ENCODE results near the gene PKP3.
"Not testable (repeated sequence)": the region's sequence is repeated elsewhere in the genome, so short reads cannot be mapped to it uniquely, and the experiment has no call there.

PKP3 gene

DNA sequence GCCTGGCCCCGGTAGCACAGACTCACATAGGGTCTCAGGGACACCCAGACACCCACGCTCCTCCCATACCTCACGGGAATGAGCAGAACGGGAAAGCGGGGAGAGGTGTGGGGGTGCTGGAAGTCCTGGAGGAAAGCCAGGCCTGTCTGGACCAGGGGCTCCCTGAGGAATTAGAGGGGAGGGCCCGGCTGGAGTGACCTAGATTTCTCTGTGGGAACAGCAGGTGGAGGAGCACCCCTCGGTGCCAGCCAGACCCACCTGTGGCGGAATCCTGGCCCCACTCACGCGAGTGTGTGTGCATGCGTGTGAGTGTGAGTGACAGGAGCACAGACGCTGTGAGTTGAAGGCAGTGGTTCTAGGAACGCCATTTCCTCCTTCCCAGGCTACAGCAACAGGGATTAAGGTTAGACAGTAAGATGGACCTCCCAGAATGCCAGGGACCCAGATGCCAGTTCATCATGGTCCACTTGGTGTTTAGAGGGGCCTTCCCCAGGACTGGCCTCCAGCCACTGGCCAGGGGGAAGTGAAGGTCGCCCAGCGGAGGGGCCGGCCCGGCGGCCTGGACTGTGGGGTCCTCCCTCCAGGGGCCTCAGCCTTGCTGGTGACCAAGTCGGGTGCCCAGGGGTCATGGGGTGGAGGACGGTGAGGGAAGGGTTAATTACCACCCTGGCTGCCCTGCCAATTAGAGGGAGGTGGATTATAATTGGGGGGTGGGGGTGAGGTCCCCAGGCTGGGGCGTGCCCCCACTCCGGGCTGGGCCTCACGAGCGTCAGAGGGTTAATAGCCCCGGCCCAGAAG lies 1.0 kb downstream of the PKP3 start:
- DNase-seq (ENCODE audit: low spot score) = no peak

DNA sequence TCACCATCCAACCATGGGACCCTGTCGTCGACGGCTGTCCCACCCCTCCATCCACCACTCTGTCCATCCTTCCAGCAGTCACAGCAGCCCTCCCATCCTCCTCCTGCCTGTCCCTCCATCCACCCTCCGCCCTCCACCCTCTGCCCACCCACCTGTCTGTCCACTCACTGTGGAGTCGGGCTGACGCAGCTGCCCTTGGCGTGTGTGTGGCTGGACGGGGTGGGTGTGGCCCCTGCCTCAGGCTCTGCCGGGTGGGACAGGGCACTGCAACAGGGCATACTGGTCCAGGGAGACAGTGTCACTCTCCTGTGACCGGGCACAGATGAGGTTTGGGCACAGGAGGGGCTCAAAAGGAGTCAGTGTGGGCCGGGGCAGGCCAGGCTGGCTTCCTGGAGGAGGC lies 1.9 kb downstream of the PKP3 start:
- no peak for DNase-seq (ENCODE audit: low spot score)

DNA sequence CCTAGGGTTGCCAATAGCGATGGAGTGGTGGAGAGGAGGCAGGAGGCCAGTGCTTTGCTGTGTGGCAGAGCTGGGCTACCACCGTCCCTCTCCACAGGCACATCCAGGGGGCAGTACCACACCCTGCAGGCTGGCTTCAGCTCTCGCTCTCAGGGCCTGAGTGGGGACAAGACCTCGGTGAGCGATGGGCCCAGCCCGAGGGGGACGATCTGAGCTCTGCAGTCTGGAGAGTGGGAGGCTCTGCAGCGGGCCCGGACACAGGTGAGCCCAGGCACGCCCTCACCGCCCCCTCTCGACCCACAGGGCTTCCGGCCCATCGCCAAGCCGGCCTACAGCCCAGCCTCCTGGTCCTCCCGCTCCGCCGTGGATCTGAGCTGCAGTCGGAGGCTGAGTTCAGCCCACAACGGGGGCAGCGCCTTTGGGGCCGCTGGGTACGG lies 2.5 kb downstream of the PKP3 start:
- peak; percentile 70 for DNase-seq (ENCODE audit: low spot score)

DNA sequence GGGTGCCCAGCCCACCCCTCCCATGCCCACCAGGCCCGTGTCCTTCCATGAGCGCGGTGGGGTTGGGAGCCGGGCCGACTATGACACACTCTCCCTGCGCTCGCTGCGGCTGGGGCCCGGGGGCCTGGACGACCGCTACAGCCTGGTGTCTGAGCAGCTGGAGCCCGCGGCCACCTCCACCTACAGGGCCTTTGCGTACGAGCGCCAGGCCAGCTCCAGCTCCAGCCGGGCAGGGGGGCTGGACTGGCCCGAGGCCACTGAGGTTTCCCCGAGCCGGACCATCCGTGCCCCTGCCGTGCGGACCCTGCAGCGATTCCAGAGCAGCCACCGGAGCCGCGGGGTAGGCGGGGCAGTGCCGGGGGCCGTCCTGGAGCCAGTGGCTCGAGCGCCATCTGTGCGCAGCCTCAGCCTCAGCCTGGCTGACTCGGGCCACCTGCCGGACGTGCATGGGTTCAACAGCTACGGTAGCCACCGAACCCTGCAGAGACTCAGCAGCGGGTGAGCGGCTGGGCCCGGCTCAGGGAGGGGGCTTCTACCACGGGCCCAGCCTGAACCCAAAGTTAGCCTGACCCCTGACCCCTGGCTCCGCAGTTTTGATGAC lies 3.0 kb downstream of the PKP3 start:
- no peak for DNase-seq (ENCODE audit: low spot score)

DNA sequence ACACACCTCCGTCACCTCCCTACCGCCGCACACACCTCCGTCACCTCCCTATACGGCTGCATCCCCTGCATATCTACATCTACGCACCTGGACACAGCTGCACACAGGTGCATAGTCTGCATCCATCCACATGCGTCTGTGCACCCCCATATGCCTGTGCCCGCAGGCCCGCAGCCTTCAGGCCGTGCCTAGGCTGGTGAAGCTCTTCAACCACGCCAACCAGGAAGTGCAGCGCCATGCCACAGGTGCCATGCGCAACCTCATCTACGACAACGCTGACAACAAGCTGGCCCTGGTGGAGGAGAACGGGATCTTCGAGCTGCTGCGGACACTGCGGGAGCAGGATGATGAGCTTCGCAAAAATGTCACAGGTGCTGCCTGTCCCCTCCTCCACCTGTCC lies 4.8 kb downstream of the PKP3 start:
- no peak for DNase-seq (ENCODE audit: low spot score)

DNA sequence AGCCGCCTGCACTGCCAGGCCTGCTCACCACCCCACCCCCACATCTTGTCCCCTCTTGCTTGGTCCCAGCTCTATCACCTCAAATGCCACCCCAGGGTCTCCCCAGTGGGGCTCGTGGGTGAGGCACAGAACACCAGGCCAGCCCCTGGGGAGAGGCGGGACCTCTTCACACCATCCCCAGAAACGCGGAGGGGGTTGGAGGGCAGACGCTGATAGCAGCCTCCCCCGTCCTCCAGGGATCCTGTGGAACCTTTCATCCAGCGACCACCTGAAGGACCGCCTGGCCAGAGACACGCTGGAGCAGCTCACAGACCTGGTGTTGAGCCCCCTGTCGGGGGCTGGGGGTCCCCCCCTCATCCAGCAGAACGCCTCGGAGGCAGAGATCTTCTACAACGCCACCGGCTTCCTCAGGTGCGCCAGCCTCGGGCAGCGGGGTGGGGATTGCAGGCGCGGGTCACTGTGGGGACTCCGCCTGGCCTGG lies 5.8 kb downstream of the PKP3 start:
- DNase-seq (ENCODE audit: low spot score) = no peak

DNA sequence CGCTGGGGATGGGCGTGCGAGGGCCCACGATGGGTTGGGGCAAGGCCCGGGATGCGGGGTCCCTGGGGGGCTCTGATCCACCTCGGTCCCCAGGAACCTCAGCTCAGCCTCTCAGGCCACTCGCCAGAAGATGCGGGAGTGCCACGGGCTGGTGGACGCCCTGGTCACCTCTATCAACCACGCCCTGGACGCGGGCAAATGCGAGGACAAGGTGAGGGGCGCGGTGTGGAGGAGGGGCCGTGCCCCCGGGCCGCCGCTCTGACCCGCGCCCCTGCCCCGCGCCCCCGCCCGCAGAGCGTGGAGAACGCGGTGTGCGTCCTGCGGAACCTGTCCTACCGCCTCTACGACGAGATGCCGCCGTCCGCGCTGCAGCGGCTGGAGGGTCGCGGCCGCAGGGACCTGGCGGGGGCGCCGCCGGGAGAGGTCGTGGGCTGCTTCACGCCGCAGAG lies 6.3 kb downstream of the PKP3 start:
- no peak for DNase-seq (ENCODE audit: low spot score)

DNA sequence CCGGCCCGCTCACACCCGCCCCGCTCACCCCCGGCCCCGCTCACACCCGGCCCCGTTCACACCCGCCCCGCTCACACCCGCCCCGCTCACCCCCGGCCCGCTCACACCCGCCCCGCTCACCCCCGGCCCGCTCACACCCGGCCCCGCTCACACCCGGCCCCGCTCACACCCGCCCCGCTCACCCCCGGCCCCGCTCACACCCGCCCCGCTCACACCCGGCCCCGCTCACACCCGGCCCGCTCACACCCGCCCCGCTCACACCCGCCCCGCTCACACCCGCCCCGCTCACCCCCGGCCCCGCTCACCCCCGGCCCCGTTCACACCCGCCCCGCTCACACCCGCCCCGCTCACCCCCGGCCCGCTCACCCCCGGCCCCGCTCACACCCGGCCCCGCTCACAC lies 7.2 kb downstream of the PKP3 start:
- DNase-seq (ENCODE audit: low spot score) = not testable (repeated sequence)

DNA sequence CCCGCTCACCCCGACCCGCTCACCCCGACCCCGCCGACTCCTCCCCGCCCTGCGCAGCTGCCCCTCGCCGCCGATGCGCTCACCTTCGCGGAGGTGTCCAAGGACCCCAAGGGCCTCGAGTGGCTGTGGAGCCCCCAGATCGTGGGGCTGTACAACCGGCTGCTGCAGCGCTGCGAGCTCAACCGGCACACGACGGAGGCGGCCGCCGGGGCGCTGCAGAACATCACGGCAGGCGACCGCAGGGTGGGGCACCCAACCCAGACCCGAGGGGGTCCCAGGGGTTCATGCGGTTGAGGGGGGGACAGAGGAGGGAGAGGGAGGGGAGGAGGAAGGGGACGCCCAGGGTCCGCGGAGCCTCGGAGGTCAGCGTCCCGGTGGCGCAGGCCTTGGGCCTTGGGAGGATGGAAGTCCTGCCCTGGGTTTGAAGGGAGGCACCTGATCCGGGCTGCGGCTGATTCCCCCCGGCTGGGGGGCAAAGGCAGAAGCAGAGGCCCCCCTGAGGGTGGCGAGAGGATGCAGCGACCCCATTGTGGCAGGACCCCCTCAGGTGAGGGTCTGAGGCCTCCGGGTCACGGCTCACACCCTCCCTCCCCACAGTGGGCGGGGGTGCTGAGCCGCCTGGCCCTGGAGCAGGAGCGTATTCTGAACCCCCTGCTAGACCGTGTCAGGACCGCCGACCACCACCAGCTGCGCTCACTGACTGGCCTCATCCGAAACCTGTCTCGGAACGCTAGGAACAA lies 9.2 kb downstream of the PKP3 start:
- DNase-seq (ENCODE audit: low spot score) = no peak

DNA sequence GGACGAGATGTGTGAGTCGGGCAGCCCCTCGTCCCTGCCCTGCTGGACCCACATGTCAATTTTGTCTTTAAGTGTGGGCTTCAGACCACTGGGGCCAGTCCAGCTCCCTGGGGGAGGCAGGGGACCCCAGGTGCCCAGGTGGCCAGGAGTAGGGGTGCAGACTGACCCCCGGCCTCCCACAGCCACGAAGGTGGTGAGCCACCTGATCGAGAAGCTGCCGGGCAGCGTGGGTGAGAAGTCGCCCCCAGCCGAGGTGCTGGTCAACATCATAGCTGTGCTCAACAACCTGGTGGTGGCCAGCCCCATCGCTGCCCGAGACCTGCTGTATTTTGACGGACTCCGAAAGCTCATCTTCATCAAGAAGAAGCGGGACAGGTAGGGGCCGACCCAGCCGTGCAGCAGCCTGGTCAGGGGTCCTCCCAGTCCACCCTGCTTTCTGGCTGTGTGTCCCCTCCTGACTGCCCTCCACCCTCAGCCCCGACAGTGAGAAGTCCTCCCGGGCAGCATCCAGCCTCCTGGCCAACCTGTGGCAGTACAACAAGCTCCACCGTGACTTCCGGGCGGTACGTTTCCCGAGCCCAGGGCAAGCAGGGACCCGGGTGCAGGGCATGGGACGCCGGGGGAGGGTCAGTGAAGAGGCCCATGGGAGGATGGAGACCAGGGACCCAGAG lies 9.9 kb downstream of the PKP3 start:
- DNase-seq (ENCODE audit: low spot score) = no peak

DNA sequence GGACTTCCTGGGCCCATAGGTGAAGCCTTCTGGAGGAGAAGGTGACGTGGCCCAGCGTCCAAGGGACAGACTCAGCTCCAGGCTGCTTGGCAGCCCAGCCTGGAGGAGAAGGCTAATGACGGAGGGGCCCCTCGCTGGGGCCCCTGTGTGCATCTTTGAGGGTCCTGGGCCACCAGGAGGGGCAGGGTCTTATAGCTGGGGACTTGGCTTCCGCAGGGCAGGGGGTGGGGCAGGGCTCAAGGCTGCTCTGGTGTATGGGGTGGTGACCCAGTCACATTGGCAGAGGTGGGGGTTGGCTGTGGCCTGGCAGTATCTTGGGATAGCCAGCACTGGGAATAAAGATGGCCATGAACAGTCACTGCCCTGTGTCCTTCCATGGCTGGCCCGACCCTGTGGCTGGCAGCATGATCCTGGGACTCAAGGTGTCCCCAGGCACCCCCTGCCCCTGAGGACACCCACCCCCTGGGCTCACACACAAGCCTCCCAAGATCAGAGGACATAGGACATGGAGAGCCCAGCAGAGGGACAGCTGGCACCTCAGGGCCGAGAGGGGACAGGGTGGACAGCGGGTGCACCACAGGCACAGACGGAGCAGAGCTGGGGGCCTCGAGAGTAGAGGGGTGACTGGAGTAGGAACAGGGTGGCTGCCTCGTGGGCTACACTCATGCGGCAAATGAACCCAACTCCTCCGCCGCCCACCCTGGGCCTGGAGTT lies 10.7 kb downstream of the PKP3 start:
- no peak for DNase-seq (ENCODE audit: low spot score)

DNA sequence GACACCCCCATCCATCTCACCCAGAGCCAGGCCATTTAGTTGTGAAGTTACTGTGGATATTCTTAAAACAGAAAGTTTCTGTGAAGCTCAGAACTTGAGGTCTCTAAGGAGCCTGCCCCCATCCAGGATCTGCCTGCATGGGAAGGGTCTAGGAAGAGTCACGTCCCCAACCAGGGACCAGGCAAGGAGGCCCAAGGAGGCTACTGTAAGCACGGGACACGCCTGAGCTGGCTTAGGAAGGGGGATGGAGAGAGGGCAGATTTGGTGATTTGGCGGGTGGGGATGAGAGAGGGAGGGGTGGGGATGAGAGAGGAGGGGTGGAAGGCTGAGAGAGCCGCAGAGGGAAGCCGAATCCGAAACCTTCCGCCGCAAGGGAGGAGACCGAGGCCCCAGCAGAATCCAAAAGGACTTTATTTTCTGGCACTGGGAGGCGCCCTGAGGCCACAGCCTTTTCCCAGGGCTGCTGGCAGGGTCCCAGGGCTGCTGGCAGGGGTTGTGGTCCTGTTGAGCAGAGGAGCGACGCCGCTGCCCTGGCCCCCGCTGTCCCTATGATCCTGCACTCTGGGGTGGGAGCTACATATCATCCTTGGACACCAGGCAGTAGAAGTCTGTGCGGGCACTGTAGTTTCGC lies 11.4 kb downstream of the PKP3 start:
- DNase-seq (ENCODE audit: low spot score) = no peak

DNA sequence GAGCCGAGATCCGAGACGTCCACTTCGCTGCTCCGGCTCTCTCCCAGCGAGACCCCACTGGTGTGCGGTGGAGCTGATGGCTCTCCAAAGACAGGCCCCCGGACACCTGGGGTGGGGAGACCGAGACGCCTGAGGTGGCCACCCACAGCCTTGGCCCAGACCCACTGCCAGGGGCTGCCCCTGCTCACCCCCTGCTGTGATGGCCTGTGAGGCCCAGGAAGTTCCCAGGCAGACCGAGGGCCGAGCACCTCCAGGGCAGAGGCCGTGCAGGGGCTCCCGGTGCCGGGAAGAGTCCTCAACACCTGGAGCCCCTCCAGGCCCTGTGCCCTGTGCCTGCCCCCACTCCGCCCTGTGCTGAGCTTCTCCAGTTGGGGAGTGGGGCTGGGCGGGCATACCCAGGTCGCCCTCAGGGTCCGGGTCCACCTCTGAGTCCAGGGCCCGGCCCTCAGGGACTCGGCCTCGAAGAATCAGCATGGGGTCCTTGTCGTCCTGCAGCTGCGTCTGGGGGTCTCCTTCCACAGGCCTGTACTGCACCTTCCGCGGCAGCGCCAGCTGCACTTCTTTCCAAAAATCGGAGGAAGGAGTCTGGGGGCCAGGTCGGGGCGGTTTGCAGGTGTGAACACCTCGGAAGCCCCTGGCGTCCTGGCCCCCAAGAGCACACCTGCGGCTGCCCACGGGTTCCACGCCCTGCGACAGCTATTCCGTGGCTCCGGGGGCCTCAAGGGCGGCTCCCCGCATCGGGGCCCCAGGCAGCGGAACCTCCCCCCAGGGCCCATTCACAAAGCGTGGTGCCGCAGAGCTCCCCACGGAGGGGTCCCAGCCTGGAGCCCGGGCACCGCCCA lies 12.2 kb downstream of the PKP3 start:
- DNase-seq (ENCODE audit: low spot score) = no peak

DNA sequence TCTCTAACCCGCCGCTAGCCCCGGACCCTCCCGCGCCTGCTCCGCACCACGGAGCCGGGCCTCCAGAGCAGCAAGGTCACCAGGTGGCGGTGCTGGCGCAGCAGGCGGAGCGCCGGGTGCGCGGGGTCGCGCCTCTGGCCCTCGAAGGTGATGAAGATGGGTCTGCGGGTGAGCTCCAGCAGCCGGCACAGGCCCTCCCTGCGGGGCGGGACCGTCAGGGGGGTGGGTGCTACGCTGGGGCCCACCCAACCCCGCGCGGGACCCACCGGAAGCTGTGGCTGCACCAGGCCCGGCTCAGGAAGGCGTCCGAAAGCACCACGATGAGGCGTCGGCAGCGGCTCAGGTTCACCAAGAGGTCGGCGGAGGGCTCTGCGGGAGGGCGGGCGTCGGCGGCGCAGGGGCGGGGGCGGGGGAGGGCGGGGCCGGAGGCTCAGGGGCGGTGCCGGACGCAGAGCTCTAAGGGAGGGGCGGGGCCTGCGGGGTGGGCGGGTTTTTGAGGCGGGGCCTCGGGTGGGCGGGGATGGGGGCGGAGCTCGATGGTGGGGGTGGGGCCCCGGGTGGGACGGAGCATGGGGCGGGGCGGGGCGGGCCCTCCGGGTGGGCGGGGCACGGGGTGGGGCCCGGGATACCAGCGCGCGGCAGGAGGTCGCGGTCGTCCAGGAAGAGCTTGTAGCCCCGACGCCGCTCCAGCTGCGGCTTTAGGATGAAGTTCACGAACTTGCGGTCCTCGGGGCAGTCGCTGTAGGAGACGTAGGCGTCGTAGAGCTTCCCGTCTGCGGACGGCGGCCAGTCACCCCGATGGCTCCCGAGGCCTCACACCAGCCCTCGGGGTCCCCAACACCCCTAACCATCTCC lies 13.0 kb downstream of the PKP3 start:
- peak; percentile 81 for DNase-seq (ENCODE audit: low spot score)

DNA sequence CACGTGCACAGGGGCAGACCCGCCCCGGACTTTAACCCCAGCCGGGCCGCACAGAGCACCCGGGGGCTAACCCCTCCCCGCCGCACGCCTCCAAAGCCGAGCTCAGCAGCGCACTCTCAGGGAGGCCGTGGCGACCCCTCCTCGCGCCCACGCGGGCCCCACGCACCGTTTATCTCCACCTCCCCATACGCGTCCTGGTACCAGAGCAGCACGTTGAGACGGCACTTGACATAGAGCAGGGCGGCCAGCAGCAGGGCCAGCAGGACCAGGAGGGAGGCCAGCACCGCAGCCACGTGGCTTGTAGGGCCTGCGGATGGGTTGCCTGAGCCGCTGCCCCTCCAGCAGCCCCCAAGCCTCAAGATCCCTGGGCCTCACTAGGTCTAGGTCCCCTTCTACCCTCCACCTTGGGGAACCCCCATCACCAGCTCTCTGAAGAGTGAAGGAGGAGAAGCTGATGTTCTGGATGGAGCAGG lies 13.7 kb downstream of the PKP3 start:
- DNase-seq (ENCODE audit: low spot score) = no peak

DNA sequence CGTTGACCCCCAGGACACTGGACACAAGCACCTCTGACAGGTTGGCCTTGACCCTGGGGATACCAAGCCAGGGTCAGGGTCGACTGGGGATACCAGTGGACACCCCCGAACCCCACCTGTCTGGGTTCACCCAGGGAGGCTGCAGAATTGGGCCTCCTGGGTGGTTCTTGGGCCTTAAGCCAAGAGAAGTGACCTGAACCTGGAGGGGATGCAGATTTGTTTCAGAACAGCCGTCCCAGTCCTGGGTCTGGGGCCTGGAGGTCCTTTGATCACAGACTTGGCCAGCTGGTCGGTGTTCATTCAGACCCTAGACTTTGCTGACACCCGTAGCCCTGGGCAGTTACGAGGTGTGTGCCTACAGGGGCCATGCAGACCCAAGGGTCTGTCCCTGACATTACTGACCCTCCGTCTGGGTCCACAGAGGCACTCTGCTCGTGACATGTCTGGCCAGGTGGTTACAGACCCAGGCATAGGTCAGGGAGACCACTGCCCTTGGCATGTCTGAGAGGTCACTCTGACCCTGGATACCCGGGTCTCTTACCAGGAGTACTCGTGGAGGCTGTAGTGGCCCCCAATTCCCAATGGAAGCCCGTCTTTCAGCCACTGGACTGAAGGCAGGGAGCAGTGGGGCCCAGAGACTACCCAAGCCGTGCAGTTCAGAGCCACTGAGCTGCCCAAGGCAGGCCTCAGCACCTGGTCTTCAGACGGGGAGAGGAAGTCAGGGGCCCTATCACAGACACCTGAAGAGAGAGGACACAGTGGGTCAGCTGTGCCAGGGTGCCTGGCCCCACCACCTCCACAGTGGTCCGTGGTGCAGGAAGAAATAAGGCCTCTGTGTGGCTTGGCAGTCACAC lies 14.4 kb downstream of the PKP3 start:
- no peak for DNase-seq (ENCODE audit: low spot score)

DNA sequence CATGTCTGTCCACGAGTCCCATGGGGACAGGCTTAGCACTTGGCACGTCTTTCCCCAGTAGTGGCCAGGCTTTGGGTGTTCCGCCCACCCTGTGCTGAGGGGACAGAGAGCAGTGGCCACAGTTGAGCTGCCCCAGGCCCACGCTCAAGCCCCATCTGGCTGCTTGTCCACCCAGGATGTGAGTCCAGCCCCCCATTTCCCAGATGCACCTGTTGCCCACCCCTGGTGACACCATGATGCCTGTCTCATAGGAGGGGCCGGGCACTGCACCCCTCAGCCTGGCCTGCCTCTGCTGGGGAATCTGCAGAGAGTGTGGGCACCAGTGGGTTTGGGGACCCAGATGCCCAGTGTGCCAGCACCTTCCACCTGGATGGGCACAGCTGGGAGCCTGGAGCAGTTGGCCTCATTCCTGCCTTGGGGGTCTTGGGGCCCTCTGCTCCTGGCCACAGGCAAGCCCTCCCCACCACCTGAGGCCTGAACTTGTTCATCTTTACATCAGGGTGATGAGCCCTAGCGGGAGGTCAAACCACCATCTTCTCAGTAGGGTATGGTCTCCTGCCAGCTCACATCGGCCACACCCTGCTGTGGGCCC lies 15.1 kb downstream of the PKP3 start:
- DNase-seq (ENCODE audit: low spot score) = no peak

Measured in HuH-7.5 (cell line).